ENCODE results near the gene GABRA5. TPM values are rescaled to one million over a fixed set of nuclear protein-coding genes. Genes with fewer than 3 reads are reported as not detected.

The GABRA5 gene
- total and polyA plus RNA-seq, 2 of the 8 experiments (the other 6 are each of a cell fraction or from before 2014, with no cell fraction given), result 15.0 to 29.6 TPM

- POLR2A ChIA-PET (ENCODE audit: partially characterized antibody), result no interaction called here
- Histone ChIP-seq H3K4ac (replicated peaks; ENCODE audit: insufficient read length, low read depth, low read length) (no peak overlapping the region), H3K4me3 (ENCODE audit: extremely low read depth in 1 of 4, insufficient read depth in 2 of 4, low read depth in 3 of 4, low read length in 4 of 4) (no peak overlapping the region), H3K56ac (replicated peaks; ENCODE audit: insufficient read length, low read depth, low read length) (no peak overlapping the region), H3K27ac (ENCODE audit: low read depth, low read length) (no peak overlapping the region), H4K8ac (ENCODE audit: extremely low read depth, insufficient read depth, low read length) (no peak overlapping the region), H3K27me3 (replicated peaks in 1 of 4; ENCODE audit: control insufficient read depth in 3 of 4, extremely low read depth in 1 of 4, insufficient read depth in 3 of 4, low read length in 3 of 4) (no peaks in the 10 kb centered on the region; a peak in 1 of 7 replicates), H3K4me1 (replicated peaks in 1 of 4; ENCODE audit: control insufficient read depth in 3 of 4, insufficient read depth in 4 of 4, low read length in 3 of 4) (no peaks in the 10 kb centered on the region), H3K23ac (ENCODE audit: insufficient read length) (no peak overlapping the region), H3K18ac (ENCODE audit: extremely low read depth, low read length) (no peak overlapping the region), H4K20me1 (replicated peaks in 1 of 2; ENCODE audit: control insufficient read depth in 1 of 2, insufficient read depth in 2 of 2, low read length in 2 of 2) (no peaks in the 10 kb centered on the region), H3K14ac (ENCODE audit: insufficient read length) (no peak overlapping the region), H2AK5ac (ENCODE audit: low read depth, low read length) (no peak overlapping the region), H2BK15ac (ENCODE audit: low read length) (no peak overlapping the region), H4K91ac (replicated peaks; ENCODE audit: insufficient read length, low read length) (no peak overlapping the region), H2BK20ac (ENCODE audit: low read length) (no peak overlapping the region), H3K9ac (replicated peaks in 1 of 4; ENCODE audit: extremely low read depth in 1 of 4, low read depth in 3 of 4, low read length in 3 of 4) (no peak overlapping the region), H2AFZ (ENCODE audit: low read length) (no peak overlapping the region), H3K79me1 (ENCODE audit: low read depth, low read length) (no peaks in the 10 kb centered on the region), H3K36me3 (ENCODE audit: control insufficient read depth in 2 of 4, insufficient read depth in 4 of 4, low read length in 3 of 4) (peaks cover 0 to 3% (median 0%) of the 10 kb centered on the region in 4 experiments; a peak in 1 of 8 replicates), H3K4me2 (ENCODE audit: insufficient read depth in 1 of 2, low read depth in 2 of 2, low read length in 2 of 2) (no peak overlapping the region), H3K9me3 (ENCODE audit: insufficient read depth in 2 of 2, low read depth in 1 of 2, low read length in 1 of 2) (peaks cover 4 to 8% of the 10 kb centered on the region in 2 experiments), H2BK120ac (replicated peaks; ENCODE audit: low read depth, low read length) (no peak overlapping the region), H4K5ac (ENCODE audit: insufficient read length, low read depth, low read length) (no peak overlapping the region), H3K79me2 (ENCODE audit: control insufficient read depth in 1 of 2, insufficient read depth in 2 of 2, low read length in 2 of 2) (no peaks in the 10 kb centered on the region), H3K23me2 (ENCODE audit: low read depth, low read length) (no peaks in the 10 kb centered on the region), H2BK12ac (ENCODE audit: low read depth, low read length) (no peak overlapping the region), H2BK5ac (ENCODE audit: low read depth, low read length) (no peak overlapping the region)
- FAIRE-seq, result no peak
- no peak for DNase-seq (ENCODE audit: low read depth in 1 of 2, low spot score in 2 of 2)
- CTCF ChIA-PET (ENCODE audit: partially characterized antibody), result no interaction called here
- TF ChIP-seq SRF (IDR thresholded peaks at IDR 0.05; ENCODE audit: low read depth, low read length) (no peak), NANOG (IDR thresholded peaks at IDR 0.05; ENCODE audit: insufficient read depth, low read depth, low read length, poor library complexity, severe bottlenecking) (no peak), CBX8 (IDR thresholded peaks at IDR 0.05; ENCODE audit: borderline replicate concordance, low read depth, low read length) (no peak), POU5F1 (IDR thresholded peaks at IDR 0.05; ENCODE audit: low read depth, low read length) (no peak)
- 94% methylated on average over 7 of the region's 7 CpGs; no CpG with 5 or more reads in 1 of the 2 experiments for WGBS, 2 experiments (ENCODE audit: extremely low coverage in 1 of 2, insufficient coverage in 1 of 2, insufficient read length in 1 of 2, insufficient replicate concordance in 2 of 2, low coverage in 1 of 2, low lambda C conversion rate in 2 of 2, missing lambda C conversion rate in 1 of 2)
Measured at GRCh38 chr15:26831951-26832350, 34.9 kb upstream of the GABRA5 start.

All from H1 (cell line).